ENCODE measurements around the gene FOXL3. TPM values are rescaled to one million over a fixed set of nuclear protein-coding genes. Genes with fewer than 3 reads are reported as not detected.
"Not testable (repeated sequence)": the region's sequence is repeated elsewhere in the genome, so short reads cannot be mapped to it uniquely, and the experiment has no call there.

FOXL3 gene
- under 1 TPM in 1 of 2 donors, not detected in 1; 0.79 TPM for total RNA-seq

GRCh38 chr7:289756-290553 is at the start of gene FOXL3:
Gene FOXL3, plus strand, starts transcription at chr7:290170. Its CDS starts 0 bp downstream, at chr7:290170.
- Histone ChIP-seq H3K9me3 (no peaks in the 10 kb centered on the region), H3K27me3 (peaks cover 18% of the 10 kb centered on the region), H3K27ac (no peak within 1 kb of the TSS), H3K36me3 (no peaks in the 10 kb centered on the region), H3K4me3 (peak within 1 kb of the TSS; percentile 12), H3K4me1 (peaks cover 10% of the 10 kb centered on the region), H3K9ac (ENCODE audit: low read depth in 2 of 2, low read length in 2 of 2) (no peak within 1 kb of the TSS)
- intact Hi-C loops (cut with DNase I): no loop called here
- no peak for DNase-seq
- TF ChIP-seq CTCF (IDR thresholded peaks at IDR 0.05): no peak

- no peaks in the 10 kb centered on the region for H3K36me3 ChIP-seq
Observed at GRCh38 chr7:240887-241421, 49.0 kb upstream of the FOXL3 start.

GRCh38 chr7:241513-241912 is 48.5 kb upstream of the FOXL3 start:
- Histone ChIP-seq H3K4me1 (no peaks in the 10 kb centered on the region), H3K36me3 (no peaks in the 10 kb centered on the region), H3K4me3 (no peak overlapping the region), H3K9ac (ENCODE audit: low read depth in 2 of 2, low read length in 2 of 2) (no peak overlapping the region), H3K9me3 (no peaks in the 10 kb centered on the region), H3K27me3 (no peaks in the 10 kb centered on the region), H3K27ac (no peak overlapping the region)
- no peak for DNase-seq
- intact Hi-C loops (cut with DNase I): no loop called here
- TF ChIP-seq CTCF (IDR thresholded peaks at IDR 0.05): no peak

More at GRCh38 chr7:240887-241421, 49.0 kb upstream of the FOXL3 start:
- no peak for DNase-seq
- H3K4me3 ChIP-seq: no peak overlapping the region
- no peaks in the 10 kb centered on the region for H3K27me3 ChIP-seq
- H3K9ac ChIP-seq (ENCODE audit: low read depth in 2 of 2, low read length in 2 of 2): no peak overlapping the region
- no peaks in the 10 kb centered on the region for H3K9me3 ChIP-seq
- no peak overlapping the region for H3K27ac ChIP-seq
- intact Hi-C loops (cut with DNase I): no loop called here
- H3K4me1 ChIP-seq: no peaks in the 10 kb centered on the region
- no peak for TF ChIP-seq CTCF (IDR thresholded peaks at IDR 0.05)

GRCh38 chr7:242826-243579 is 47.0 kb upstream of the FOXL3 start:
- H3K27me3 ChIP-seq; H3K4me3 ChIP-seq; DNase-seq; H3K36me3 ChIP-seq; H3K9me3 ChIP-seq; intact Hi-C loops (cut with DNase I); H3K9ac ChIP-seq (ENCODE audit: low read depth in 2 of 2, low read length in 2 of 2); H3K27ac ChIP-seq; H3K4me1 ChIP-seq: not testable (repeated sequence)

GRCh38 chr7:243580-243978 is 46.4 kb upstream of the FOXL3 start:
- H3K9me3 ChIP-seq; intact Hi-C loops (cut with DNase I); H3K36me3 ChIP-seq; H3K27ac ChIP-seq; DNase-seq; H3K4me3 ChIP-seq; H3K27me3 ChIP-seq; H3K9ac ChIP-seq (ENCODE audit: low read depth in 2 of 2, low read length in 2 of 2); H3K4me1 ChIP-seq: not testable (repeated sequence)

GRCh38 chr7:244974-245373 is 45.0 kb upstream of the FOXL3 start:
- Histone ChIP-seq H3K9ac (ENCODE audit: low read depth in 2 of 2, low read length in 2 of 2) (no peak overlapping the region), H3K4me3 (no peak overlapping the region), H3K36me3 (no peaks in the 10 kb centered on the region), H3K9me3 (no peaks in the 10 kb centered on the region), H3K27ac (no peak overlapping the region), H3K27me3 (no peaks in the 10 kb centered on the region), H3K4me1 (no peaks in the 10 kb centered on the region)
- DNase-seq: no peak
- TF ChIP-seq CTCF (IDR thresholded peaks at IDR 0.05): no peak
- intact Hi-C loops (cut with DNase I): no loop called here

All from colonic mucosa (tissue), 4 donors.